Eye (tissue), 1 donor: Measurements from ENCODE around the gene INTS11.
"Not testable (repeated sequence)": the region's sequence is repeated elsewhere in the genome, so short reads cannot be mapped to it uniquely, and the experiment has no call there.

Source experiments
- DNase-seq: peaks from one replicate; pipeline ENCODE4 v3.0.0-alpha.2; 2015

INTS11 gene

DNA sequence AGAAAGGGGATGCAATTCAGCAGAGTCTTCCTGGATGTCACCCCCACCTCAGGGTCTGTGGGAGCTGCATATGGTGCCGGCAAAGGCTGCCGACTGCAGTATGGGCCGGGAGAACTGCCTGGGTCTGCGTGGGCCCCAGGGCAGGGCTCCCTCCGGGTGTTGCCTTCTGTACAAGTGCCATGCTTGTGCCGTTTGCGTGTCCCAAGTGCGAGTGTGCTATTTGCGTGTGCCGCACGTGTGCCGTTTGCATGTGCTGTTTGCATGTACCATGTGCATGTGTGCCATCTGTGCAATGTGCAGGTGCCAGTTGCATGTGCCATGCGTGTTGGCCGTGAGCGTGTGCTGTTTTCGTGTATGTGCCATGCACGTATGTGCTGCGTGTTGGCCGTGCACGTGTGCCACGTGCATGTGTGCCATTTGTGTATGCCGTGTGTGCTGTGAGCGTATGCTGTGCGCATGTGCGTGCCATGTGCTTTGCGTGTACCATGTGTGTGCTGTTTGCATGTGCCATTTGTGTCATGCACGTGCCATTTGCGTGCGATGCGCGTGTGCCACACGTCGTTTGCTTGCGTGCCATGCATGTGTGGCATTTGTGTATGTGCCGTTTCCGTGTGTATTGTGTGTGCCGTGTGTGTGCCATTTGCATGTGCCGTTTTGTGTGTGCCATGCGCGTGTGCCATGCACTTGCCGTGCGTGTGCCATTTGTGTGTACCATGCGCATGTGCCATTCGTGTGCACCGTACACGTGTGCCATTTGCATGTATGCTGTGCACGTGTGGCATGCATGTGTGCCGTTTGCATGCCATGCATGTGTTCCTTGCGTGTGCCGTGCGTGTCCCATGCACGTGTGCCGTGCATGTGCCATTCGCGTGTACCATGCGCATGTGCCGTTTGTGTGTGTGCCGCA lies 5.1 kb upstream of the INTS11 start:
- no peak for DNase-seq

DNA sequence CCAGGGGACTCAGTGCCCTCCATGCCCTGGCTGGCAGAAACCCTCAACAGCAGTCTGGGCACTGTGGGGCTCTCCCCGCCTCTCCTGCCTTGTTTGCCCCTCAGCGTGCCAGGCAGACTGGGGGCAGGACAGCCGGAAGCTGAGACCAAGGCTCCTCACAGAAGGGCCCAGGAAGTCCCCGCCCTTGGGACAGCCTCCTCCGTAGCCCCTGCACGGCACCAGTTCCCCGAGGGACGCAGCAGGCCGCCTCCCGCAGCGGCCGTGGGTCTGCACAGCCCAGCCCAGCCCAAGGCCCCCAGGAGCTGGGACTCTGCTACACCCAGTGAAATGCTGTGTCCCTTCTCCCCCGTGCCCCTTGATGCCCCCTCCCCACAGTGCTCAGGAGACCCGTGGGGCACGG lies 3.8 kb upstream of the INTS11 start:
- no peak for DNase-seq

DNA sequence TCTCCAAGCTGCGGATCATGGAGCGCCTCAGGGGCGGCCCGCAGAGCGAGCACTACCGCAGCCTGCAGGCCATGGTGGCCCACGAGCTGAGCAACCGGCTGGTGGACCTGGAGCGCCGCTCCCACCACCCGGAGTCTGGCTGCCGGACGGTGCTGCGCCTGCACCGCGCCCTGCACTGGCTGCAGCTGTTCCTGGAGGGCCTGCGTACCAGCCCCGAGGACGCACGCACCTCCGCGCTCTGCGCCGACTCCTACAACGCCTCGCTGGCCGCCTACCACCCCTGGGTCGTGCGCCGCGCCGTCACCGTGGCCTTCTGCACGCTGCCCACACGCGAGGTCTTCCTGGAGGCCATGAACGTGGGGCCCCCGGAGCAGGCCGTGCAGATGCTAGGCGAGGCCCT lies 2.8 kb upstream of the INTS11 start:
- no peak for DNase-seq

DNA sequence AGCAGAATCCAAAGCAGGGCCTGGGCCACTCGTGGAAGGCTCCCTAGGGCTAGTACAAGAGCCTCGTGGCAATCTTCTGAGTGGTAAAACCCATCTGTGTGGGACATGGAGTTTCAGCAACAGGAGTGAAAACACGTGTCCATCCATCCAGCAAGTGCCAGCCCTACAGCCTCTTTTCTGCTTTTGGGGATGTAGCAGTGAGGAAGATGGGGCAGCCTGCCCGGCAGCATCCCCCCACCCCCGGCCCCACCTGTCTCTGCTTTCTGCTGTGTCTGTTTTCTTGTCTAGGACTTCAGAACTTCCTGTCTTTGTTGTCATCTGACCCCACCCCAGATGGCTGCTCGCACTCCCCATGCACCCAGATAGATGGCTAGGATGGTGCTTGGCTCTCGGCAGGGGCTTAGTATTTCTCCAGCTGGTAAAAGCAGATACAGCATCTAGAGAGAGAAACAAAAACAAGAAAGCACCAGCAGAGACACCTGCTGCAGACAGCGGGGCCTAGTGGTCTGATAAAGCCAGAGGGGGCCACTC lies 1.7 kb upstream of the INTS11 start:
- DNase-seq: no peak

DNA sequence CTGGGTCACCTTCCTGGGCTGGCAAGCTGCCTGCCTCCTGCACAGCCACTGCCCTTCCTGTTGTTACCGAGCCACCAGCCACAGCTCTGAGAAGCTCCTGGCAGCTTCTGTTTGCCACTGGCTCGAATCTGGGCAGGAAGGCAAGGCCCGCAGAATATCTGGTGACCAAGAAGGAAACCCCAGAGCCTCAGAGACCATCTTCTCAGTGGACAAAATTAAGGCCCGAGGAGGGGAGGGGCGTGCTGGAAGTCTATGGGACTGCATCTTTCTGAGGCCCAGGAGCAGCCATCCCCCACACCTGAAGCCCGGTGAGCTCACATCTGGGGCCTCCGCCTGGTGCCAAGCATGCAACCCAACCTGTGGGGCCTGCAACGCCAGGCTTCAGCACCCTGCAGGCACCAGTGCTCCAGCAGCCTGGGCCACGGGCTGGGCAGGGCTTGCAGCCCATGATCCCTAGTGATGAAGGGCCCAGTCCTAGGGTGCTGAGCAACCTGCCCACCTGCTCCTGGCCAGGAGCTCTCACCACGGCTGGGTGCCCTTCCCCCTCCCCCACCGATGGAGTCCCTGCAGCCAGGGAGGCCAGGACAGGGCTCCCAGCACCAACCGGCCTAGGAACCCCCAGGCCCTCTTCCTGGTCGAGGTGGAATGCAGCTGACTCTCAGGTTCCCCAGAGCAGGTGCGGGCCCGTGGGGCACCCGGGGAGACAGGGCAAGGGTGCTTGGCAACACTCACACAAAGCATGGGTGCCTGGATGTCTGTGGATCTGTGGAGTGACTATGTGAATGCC lies 1.0 kb upstream of the INTS11 start:
- DNase-seq: no peak

DNA sequence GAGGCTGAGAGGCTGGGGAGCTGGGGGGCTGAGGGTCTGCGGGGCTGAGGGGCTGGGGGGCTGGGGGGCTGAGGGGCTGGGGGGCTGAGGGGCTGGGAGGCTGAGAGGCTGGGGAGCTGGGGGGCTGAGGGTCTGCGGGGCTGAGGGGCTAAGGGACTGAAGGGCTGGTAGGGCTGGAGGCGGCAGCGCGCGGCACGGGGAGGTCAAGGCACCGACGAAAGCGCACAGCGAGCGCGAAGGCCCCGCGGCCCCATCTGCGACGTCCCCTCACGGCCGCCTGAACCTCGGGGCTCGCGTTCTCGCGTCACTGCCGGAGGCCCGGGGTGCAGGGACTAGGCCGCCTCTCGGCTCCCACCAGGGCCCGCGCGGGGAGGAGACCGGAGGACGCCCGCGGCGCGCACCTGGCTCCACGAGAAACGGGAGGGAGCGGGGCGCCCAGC lies 356 bp downstream of the INTS11 start:
- DNase-seq: no peak

DNA sequence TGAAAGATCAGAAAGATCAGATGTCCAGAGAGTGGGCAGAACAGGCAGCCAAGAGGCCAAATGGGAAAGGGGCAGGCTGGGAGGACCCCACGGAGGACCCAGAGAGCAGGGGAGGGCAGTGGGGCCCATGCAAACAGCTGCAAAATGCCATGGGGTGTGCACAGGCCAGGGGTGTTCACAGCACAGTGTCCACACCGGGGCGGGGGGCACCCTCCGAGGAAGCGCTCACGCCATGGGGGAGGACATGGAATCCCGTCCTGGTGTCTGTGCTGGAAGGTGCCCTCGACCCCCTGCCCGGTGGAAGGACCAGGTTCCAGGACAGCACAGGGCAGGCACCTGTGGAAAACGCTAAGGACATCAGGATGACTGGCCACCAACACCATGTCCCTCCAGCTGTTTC lies 1.5 kb downstream of the INTS11 start:
- DNase-seq: no peak

DNA sequence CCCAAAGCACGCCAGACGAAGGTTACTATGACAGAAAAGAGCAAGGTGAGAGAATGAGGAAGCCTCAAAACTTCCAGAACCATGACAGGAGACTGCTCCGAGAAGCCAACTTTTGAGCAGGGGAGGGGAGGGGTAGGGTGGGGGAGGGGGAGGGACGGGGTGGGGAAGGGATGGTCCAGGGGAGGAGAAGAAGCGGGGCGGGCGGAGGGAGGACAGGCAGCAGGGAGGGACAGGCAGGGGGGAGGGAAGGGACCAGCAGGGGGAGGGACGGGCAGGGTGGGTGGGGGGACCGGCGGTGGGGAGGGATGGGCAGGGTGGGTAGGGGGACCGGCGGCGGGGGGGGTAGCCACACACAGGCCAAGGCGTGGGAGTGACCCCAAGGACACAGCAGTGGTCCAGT lies 2.0 kb downstream of the INTS11 start:
- no peak for DNase-seq

DNA sequence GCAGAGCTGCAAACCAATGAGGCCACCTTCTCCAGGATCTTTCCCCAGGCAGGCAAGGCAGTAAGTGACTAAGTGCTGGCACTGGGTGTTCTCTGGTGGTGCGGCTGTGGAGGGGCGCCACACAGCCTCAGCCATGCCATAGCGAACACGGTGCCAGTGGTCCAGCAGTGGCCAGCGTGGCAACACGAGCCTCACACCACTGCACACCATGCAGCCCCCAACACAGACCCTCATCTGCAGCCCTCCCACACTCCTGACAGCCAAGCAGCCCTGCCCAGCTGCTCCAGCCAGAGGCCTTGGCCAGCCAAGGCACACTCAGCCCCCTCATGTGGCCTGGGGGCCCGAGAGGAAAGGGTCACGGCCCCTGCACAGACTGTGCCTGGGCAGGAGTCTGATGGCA lies 3.0 kb downstream of the INTS11 start:
- no peak for DNase-seq

DNA sequence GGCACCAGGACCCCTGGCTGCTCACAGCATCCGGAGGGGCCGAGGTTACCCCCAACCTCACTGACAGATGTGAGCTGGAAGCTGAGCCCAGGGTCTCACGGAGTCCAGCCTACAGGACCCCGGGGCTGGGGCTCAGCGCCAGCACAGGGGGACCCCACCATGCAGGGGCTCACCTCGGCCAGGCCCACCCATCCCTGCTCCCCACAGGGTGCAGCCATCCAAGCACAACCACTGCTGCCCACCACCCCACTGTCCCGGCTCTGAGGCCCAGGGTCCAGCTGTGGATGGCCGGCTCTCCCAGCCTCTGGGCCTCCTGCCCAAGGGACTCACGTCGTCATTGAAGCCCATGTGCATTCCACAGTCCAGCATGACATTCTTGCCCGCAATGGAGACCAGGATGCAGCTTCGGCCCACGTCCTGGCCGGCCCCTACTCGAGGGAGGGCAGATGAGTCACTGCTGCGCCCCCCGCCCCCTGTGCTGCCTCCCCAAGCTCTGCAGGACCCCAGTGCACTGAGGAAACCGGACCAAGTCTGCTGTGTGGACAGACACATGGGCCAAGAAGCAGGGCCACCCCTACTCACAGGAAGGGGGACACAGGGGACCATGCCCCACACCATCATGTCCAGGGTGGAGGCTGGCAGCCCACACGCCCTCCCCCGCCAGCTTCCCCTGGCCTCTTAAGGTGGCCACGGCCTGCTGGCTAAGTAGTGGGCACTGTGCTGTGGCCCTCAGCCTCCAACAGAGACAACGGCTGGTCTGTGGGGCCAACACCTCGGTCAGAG lies 3.6 kb downstream of the INTS11 start:
- no peak for DNase-seq

DNA sequence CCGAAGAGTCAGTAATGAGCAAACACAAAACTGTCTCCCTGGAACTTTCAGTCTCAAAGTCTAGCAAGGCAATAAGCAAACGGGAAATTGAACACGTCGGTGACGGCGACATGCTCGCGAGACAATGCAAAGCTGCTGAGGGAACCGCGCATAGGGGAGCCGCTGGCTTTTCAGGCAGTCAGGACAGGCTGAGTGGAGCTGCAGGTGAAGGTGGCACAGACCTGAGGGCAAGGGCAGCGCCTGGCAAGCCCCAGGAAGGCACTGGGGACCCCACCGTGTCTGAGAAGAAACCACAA lies 4.9 kb downstream of the INTS11 start:
- no peak for DNase-seq

DNA sequence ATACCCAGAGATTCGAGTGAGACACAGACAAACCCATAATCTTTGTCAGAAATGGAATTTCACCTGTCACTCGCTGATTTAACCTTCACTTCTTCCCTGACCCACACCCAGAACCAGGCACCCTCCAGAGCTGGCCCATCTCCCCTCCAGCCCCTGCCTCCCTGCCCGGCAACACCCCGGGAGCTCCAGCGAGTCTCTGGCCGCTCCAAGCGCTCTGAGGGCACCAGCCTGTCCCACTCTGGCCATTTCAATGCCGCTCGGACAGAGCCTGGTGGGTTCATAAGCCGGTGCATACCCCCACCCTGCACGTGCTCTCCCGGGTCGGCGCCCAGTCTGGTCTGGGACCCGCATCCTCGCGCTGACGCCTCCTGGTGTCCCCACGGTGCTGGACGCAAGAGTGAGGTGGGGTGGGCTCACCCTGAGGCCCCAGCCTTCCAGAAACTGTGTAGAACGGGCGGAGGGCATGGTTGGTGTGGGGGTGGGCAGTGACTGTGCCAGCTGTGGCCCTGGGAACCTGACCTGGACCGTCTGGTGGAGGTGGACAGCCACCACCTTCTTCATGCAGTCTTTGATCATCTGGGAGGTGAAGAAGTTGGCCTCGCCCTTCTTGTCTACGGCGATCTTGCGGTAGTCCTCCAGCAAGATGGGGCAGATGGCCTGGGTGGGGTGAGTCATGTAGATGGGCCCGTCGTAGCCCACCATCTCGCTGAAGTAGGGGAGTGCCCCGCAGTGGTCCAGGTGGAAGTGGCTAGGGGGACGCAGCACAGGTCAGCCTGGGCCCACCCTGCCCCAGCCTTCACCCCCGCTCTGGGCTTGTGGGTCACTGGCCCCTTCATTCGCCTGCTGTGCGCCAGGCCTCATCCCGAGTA lies 5.4 kb downstream of the INTS11 start:
- DNase-seq: no peak

DNA sequence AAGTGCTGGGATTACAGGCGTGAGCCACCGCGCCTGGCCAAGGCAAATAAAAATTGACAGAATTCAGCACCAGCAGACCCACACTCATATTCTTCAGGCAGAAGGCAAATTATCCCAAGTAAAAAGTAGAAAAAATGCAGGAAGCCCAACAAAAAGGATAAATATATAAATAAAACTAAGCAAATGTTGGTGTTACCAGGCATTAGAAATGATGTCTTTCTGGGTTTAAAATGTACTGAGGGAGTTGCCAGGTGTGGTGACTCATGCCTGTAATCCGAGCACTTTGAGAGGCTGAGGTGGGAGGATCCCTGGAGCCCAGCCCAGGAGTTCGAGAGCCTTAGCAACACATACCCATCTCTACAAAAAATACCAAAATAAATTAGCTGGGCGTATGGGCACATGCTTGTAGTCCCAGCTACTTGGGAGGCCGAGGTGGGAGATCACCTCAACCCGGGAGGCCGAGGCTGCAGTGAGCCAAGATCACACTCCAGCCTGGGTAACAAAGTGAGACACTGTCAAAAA lies 6.3 kb downstream of the INTS11 start:
- DNase-seq: no peak

DNA sequence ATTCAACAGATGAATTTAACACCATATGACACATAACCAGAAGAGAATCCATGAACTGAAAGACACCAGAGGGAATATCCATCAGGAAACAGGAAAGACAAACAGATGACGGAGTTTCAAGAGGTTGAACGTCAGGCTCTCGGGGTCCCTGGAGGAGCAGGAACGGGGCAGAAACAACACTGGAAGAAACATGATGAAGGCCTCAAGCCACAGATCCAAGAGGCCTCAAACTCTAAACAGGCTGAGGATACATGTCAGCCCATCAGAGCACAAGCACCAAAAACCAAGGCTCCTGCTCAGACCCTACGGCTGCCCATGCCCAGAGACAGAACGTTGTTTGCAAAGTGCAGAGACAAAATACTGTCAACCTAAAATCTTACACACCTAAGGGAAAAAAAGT lies 7.0 kb downstream of the INTS11 start:
- DNase-seq: no peak

DNA sequence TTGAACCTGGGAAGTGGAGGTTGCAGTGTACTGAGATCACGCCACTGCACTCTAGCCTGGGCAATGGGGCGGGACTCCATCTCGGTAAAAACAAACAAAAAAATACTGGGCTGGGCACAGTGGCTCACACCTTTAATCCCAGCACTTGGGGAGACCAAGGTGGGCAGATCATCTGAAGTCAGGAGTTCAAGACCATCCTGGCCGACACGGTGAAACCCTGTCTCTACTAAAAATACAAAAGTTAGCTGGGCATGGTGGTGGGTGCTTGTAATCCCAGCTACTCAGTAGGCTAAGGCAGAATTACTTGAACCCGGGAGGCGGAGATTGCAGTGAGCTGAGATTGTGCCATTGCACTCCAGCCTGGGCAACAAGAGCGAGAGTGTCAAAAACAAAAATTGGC lies 8.3 kb downstream of the INTS11 start:
- not testable (repeated sequence) for DNase-seq

DNA sequence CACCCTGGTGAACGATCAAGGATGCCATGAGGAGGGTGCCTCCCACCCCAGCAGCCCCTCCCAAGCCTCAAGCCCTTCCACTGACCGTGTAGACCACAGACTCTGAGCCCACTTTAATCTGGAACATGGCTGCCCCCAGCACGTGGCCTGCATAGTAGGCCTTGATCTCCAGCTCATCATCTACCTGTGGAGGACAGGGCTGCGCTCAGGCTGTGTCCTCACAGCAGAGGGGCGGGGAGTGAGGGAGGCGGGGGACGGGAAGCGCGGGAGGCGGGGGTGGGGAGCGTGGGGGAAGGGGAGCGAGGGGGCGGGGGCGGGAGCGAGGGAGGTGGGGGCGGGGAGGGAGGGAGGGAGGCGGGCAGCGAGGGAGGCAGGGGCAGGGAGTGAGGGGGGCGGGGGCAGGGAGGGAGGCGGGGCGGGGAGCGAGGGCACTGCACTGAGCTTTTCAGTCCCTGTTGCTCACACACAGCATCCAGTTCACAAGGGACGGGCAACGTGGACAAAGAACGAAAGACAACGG lies 9.0 kb downstream of the INTS11 start:
- DNase-seq: no peak

DNA sequence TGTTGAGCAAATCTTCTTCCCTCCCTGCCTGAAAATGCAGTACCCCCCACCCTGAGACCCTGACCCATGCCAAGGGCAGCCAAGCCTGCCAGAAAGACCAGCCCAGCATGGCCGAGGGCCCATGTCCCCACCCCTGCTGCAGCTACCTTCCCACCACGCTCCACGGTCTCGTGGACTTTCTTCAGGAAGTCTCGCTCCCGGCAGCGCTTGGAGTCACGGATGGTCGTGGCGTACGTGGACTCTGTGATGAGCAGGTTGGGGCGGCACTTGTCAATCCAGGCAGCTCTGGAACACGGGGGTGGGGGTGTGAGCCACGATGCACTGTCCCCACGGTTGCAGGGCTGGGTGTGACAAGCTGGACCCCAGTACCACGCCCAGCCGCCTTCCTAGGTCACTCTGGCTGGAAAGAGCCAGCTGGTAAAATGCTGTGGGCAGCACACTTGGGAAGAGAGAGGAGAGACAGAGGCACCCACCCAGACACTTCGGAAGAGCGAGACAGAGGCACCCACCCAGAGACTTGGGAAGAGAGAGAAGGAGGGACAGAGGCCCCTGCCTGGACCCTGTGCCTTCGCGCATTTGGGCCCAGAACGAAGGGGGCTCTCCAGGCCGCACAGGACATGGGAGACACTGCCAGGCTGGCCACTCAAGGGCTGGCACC lies 9.7 kb downstream of the INTS11 start:
- DNase-seq: no peak

DNA sequence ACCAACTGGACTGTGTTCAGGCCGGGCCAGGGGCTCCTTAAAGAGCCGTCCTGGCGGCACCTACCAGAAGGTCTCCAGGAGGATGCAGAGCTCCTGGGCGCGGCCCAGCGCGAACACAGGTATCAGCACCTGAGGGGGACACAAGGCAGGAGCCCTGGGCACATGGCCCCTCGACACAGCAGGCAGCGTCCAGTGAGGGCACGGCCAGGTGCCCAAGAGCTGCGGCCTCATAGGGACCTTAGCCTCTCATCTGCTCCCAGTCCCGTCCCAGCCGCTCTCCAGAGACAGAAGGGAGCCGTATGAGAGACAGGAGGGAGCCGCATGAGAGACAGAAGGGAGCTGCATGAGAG lies 10.2 kb downstream of the INTS11 start:
- no peak for DNase-seq

DNA sequence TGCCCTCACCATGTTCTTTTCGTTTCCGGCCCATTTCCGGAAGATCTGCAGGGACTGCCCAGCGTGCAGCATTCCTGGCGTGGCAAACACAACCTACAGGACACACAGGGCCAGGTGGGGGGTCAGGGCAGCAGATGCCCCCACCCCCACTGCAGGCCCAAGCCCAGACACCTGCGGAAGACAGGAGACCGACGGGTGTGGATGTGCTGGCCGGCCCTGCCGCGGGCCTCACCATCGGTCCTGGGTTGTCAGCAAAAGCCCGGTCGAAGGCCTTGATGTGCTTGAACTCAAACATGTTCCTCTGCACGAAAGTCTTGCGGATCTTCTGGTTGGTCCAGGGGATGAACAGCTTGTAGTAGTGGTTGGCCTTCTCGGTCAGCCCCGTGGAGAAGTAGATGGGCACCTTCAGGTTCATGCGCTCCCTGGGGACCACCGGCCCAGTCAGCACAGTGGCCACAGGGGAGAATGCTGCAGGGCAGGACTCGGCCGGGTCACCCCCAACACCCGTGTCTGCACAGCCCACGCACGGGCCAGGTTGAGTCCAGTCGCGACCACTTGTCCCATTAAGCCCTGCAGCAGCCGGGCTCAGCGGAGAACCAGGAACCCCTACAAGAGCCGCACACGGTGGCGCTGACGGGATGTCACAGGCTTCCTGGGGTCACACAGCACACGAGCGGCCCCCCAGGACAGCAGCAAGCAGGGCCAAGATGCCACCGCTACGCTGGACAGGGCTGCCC lies 10.8 kb downstream of the INTS11 start:
- no peak for DNase-seq

DNA sequence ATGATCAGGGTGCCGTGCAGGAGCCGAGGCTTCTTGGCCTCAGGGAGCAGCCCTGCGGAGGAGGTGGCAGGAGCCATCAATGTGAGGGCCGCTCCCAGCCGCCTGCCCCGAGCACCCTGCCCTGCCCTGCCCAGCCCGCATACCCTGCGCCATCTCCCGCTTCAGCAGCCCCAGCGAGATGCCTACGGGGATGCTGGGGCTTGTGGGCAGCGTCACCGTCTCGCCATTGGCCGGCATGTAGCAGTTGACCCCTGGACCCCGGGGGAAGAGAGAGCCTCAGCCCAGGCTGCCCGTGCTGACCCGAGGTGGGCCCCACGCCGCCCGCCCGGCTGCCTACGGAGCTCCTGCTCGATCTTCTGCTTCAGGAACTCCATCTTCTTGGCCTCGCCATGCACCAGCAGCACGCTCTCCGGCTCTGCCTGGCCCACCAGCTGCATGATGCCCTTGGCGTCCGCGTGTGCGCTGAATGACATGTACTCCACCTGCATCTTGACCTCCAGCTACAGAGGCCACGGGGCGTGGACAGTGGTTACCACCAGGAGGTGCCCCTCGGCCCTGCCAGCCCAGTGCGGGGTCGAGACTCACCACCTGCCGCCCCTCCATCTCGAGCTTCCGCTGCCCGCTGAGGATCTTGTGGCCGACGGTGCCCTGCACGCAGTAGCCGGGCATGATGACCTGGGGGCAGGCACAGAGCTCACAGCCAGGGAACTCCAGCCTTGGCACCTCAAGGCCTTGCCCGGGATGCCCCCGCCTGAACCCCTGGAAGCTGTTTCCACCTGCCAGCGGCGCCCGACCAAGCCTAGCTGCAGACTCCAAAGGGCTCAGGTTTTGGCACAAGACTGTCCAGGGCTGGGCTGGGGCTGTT lies 11.8 kb downstream of the INTS11 start:
- no peak for DNase-seq
